ENCODE data around the gene KCTD5.

Gene KCTD5

GRCh38 chr16:2737238-2737605 is 54.9 kb downstream of the KCTD5 start:
- FAIRE-seq (no peak), DNase-seq (ENCODE audit: insufficient read length) (no peak)
- TF ChIP-seq TAF1 (IDR thresholded peaks at IDR 0.05; ENCODE audit: borderline replicate concordance, low read depth, low read length), result no peak
- no peak for TF ChIP-seq POLR2A (IDR thresholded peaks at IDR 0.05; ENCODE audit: low read depth, low read length)
- TF ChIP-seq POLR2AphosphoS5 (IDR thresholded peaks at IDR 0.05; ENCODE audit: low read depth, low read length), result no peak

DNA sequence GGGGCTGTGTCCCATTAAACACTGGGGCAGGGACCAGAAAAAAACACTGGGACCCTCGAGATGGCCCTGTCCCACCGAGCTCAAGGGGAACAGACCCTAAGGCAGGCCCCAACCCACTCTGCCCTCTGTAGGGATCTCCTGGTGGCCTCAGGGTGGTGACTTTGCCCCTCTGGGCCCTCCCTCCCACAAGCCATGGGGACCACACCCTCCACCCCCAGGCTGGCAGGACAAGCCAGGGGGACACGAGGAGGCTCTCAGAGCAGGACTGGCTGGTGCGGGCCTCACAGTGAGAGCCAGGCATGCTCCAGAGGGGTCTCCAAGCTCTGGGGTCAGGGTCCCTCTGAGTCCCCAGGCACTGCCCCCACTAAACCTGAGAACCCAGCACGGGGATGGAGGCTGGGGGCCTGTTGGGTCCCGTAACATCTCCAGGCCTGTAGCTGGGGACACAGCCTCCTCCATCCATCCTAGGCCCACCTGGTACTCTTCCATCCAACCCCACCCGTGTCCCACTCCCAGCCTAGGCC is 55.6 kb downstream of the KCTD5 start:
- no peak for TF ChIP-seq POLR2A (IDR thresholded peaks at IDR 0.05; ENCODE audit: low read depth, low read length)
- no peak for TF ChIP-seq POLR2AphosphoS5 (IDR thresholded peaks at IDR 0.05; ENCODE audit: low read depth, low read length)
- no peak for TF ChIP-seq TAF1 (IDR thresholded peaks at IDR 0.05; ENCODE audit: borderline replicate concordance, low read depth, low read length)
- FAIRE-seq (peak; percentile 21), DNase-seq (ENCODE audit: insufficient read length) (no peak)

DNA sequence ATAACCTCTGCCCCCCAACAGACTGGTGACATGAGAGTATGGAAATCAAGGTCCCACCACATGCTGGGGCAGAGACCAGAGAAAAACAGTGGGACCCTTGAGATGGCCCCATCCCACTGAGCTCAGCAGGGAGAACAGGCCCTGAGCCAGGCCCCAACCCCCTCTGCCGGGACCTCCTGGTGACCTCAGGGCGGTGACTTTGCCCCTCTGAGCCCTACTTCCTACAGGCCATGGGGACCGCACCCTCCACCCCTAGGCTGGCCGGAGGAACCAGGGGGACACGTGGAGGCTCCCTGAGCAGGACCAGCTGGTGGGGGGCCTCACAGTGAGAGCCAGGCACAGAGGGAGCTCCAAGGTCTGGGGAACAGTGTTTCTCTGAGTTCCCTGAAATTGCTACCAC is 56.3 kb downstream of the KCTD5 start:
- no peak for FAIRE-seq
- TF ChIP-seq POLR2AphosphoS5 (IDR thresholded peaks at IDR 0.05; ENCODE audit: low read depth, low read length) (no peak), POLR2A (IDR thresholded peaks at IDR 0.05; ENCODE audit: low read depth, low read length) (no peak), TAF1 (IDR thresholded peaks at IDR 0.05; ENCODE audit: borderline replicate concordance, low read depth, low read length) (no peak)

DNA sequence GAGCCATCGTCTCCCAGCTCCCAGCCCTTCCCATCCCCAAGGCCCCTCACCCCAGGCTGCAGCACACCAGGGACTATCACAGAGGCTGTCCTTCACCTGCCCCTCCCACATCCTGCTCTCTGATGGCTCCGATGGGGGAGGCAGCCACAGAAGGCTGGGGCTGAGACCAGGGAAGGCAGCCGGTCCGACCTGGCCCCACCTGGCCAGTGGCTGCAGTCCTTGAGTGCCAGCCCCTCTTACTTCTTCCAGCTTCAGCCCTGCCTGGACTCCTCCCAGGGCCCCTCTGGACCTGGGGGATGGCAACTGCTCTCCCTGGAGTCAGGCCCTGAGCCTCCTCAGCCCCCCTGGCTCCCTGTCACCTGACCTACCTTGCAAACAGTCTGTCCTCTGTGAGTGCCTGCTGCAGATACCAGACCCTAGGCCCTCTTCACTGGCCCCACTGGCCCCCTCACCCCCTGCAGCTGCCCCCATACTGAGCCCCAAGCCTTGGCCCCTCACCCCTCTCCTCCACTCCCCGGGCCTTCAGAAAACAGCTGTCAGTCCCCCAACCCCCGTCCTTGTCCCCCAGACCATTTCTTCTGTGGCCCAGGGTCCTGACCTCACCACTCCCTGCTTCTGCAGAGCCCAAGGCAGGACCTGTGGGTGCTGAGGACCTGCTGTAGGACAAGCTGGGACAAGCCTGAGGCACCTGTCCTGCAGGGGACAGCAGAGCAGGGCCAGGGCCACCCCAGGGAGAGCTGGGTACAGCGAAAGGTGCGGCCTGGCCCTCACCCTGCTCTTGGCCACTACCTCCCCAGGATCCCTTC is 57.5 kb downstream of the KCTD5 start:
- FAIRE-seq (no peak), DNase-seq (ENCODE audit: insufficient read length) (no peak)
- TF ChIP-seq TAF1 (IDR thresholded peaks at IDR 0.05; ENCODE audit: borderline replicate concordance, low read depth, low read length), result no peak
- no peak for TF ChIP-seq POLR2A (IDR thresholded peaks at IDR 0.05; ENCODE audit: low read depth, low read length)
- TF ChIP-seq POLR2AphosphoS5 (IDR thresholded peaks at IDR 0.05; ENCODE audit: low read depth, low read length), result no peak

More for the DNA sequence above, 56.3 kb downstream of the KCTD5 start:
- DNase-seq (ENCODE audit: insufficient read length), result no peak

DNA sequence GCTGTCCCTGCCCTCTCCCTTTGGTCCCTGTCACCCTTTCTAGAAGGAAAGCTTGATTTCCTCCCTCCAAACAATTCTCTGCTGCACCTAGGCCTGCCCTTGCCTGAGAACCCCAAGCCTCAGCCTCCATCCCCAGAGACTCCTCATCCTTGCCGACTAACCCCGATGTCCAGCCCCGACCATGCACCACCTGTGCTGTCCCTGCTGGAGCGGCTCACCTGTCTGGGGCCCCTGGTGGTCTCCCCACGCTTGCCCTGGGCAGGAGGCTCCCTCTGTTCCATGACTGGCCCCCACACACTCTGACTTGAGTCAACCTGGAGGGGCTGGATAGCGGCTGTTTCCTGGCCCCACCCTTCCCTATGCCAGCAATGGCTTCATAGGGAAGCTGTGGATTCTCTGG is 58.2 kb downstream of the KCTD5 start:
- no peak for FAIRE-seq
- no peak for TF ChIP-seq POLR2AphosphoS5 (IDR thresholded peaks at IDR 0.05; ENCODE audit: low read depth, low read length)

GRCh38 chr16:2741168-2741567 is 58.8 kb downstream of the KCTD5 start:
- FAIRE-seq, result no peak
- no peak for DNase-seq (ENCODE audit: insufficient read length)
- TF ChIP-seq POLR2A (IDR thresholded peaks at IDR 0.05; ENCODE audit: low read depth, low read length), result no peak
- TF ChIP-seq TAF1 (IDR thresholded peaks at IDR 0.05; ENCODE audit: borderline replicate concordance, low read depth, low read length), result no peak
- TF ChIP-seq POLR2AphosphoS5 (IDR thresholded peaks at IDR 0.05; ENCODE audit: low read depth, low read length), result no peak

More for the DNA sequence above, 58.2 kb downstream of the KCTD5 start:
- no peak for DNase-seq (ENCODE audit: insufficient read length)

DNA sequence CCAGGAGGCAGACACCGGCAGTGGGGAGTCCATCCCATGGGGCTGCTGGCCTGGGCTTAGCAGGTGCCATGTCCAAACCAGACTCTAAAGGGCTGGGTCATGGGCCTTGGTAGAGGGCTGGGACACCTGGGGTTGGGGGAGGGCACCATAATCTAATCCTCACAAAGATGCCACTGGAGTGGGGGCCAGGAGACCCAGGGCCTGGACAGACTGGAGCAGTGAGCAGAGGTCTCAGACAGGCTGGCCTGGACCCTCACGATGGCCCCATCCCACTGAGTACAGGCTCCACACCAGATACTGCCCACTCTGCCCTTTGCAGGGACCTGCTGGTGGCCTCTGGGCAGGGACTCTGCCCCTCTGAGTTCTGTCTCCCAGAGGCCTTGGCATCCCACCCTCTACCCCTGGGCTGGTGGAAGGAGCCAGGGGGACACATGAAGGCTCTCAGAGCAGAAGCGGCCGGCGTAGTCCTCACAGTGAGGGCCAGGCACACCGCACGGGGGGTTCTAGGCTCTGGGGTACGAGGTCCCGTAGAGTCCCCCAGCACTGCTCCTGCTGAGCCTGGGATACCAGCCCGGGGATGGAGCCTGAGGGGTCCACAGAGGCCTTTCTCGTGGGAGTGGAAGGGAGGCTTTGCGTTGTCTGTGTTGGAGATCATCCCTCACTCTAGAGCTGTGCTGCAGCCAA is 60.1 kb downstream of the KCTD5 start:
- DNase-seq (ENCODE audit: insufficient read length), result no peak
- no peak for FAIRE-seq
- TF ChIP-seq POLR2AphosphoS5 (IDR thresholded peaks at IDR 0.05; ENCODE audit: low read depth, low read length) (no peak), POLR2A (IDR thresholded peaks at IDR 0.05; ENCODE audit: low read depth, low read length) (no peak), TAF1 (IDR thresholded peaks at IDR 0.05; ENCODE audit: borderline replicate concordance, low read depth, low read length) (no peak)

- no peak for DNase-seq (ENCODE audit: insufficient read length)
- no peak for FAIRE-seq
- TF ChIP-seq POLR2A (IDR thresholded peaks at IDR 0.05; ENCODE audit: low read depth, low read length) (no peak), TAF1 (IDR thresholded peaks at IDR 0.05; ENCODE audit: borderline replicate concordance, low read depth, low read length) (no peak), POLR2AphosphoS5 (IDR thresholded peaks at IDR 0.05; ENCODE audit: low read depth, low read length) (no peak)
Measured at GRCh38 chr16:2743007-2743810, 60.9 kb downstream of the KCTD5 start.

DNA sequence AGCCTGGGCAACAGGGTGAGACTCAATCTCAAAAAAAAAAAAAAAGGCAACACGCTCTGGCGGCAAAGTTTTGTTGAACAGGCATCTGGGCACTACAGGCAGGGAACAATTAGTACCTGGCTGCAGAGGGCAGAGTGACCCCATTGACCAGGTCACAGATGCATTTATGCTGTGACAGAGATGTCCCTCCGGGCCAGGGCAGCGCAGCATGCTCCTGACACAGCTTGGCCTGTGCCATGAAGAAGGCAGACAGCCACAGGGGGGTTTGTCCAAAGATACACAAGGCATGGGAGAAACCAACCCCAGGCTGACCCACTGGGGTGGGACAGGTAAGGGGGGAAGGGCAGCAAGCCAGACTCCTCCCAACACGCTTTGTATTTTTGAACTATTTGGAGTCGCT is 62.4 kb downstream of the KCTD5 start:
- TF ChIP-seq TAF1 (IDR thresholded peaks at IDR 0.05; ENCODE audit: borderline replicate concordance, low read depth, low read length) (no peak), POLR2A (IDR thresholded peaks at IDR 0.05; ENCODE audit: low read depth, low read length) (no peak), POLR2AphosphoS5 (IDR thresholded peaks at IDR 0.05; ENCODE audit: low read depth, low read length) (no peak)
- no peak for FAIRE-seq
- DNase-seq (ENCODE audit: insufficient read length), result no peak

- FAIRE-seq (no peak), DNase-seq (ENCODE audit: insufficient read length) (no peak)
- no peak for TF ChIP-seq TAF1 (IDR thresholded peaks at IDR 0.05; ENCODE audit: borderline replicate concordance, low read depth, low read length)
Measured at GRCh38 chr16:2745116-2745890, 63.0 kb downstream of the KCTD5 start.

DNA sequence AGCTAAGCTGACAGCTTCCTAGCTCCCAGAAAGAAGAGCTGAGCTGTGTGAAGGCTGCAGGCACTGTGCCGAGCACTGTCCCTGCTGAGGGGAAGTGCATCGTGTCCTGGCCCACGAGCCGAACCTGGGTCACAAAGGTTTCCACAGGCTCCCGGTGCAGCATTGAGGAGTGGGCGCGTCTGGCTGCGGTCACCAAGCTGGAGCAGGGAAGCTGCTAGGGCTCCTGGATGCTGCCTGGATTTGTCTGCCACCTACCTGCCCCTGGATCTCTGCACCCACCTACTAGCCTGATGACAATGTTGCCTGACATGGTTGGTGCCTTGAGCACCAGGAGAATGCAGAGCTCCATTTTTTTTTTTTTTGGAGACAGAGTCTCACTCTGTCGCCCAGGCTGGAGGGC is 63.6 kb downstream of the KCTD5 start:
- FAIRE-seq (no peak), DNase-seq (ENCODE audit: insufficient read length) (no peak)
- TF ChIP-seq POLR2AphosphoS5 (IDR thresholded peaks at IDR 0.05; ENCODE audit: low read depth, low read length), result no peak
- no peak for TF ChIP-seq POLR2A (IDR thresholded peaks at IDR 0.05; ENCODE audit: low read depth, low read length)
- no peak for TF ChIP-seq TAF1 (IDR thresholded peaks at IDR 0.05; ENCODE audit: borderline replicate concordance, low read depth, low read length)

Measured in GM12892 (cell line).